Gastrocnemius medialis (tissue), 4 donors: ENCODE results near the gene TPRKB. TPM values are rescaled to one million over a fixed set of nuclear protein-coding genes. Genes with fewer than 3 reads are reported as not detected.
"Not testable (repeated sequence)": the region's sequence is repeated elsewhere in the genome, so short reads cannot be mapped to it uniquely, and the experiment has no call there.

ENCODE experiments used
- ATAC-seq, 2 donors: fragments of 150-250 bp; one replicate each; pipeline ENCODE4 v1.9.1; 2016
- DNase-seq, 2 donors: peaks; one replicate each; pipeline ENCODE4 v3.0.0-alpha.2; 2019
- H3K27ac ChIP-seq, 4 donors: fragments of 200-600 bp; sonication (generic); 1 replicate in 1 of 4; 2 replicates in 3 of 4; pipeline ENCODE4 v1.5.1; 2016 to 2018; ENCODE audit warnings: mild to moderate bottlenecking in 2 of 4, moderate library complexity in 1 of 4
- H3K27me3 ChIP-seq, 3 donors: fragments of 200-600 bp; sonication (generic) in 2 of 3; 1 replicate in 1 of 3; 2 replicates in 2 of 3; pipeline versions ENCODE4 v1.5.1 to v1.6.0; 2016 to 2019; ENCODE audit warnings: mild to moderate bottlenecking in 1 of 3, moderate library complexity in 1 of 3
- H3K36me3 ChIP-seq, 2 donors: fragments of 200-600 bp; sonication (generic) in 1 of 2; one replicate each; pipeline ENCODE4 v1.5.1; 2017 to 2018
- H3K4me1 ChIP-seq, 2 donors: fragments of 200-600 bp; sonication (generic) in 1 of 2; one replicate each; pipeline ENCODE4 v1.5.1; 2016 to 2017; ENCODE audit warnings: mild to moderate bottlenecking in 2 of 2
- H3K4me3 ChIP-seq, 4 donors: fragments of 200-600 bp; sonication (generic) in 3 of 4; 1 replicate in 1 of 4; 2 replicates in 3 of 4; pipeline ENCODE4 v1.5.1; 2016 to 2019; ENCODE audit warnings: mild to moderate bottlenecking in 2 of 4
- H3K9me3 ChIP-seq, 3 donors: fragments of 200-600 bp; sonication (generic) in 2 of 3; 1 replicate in 1 of 3; 2 replicates in 2 of 3; pipeline ENCODE4 v1.5.1; 2016 to 2019
- CTCF ChIP-seq, 5 experiments: fragments of 450-650 bp in 3 of 5; fragments of 200-600 bp in 2 of 5; sonication (generic) in 2 of 5; IDR thresholded peaks in 4 of 5; conservative IDR thresholded peaks in 1 of 5; 1 replicate in 4 of 5; 2 replicates in 1 of 5; pipeline ENCODE4 v1.5.1; 2016 to 2019; ENCODE audit warnings: antibody characterized with exemption in 5 of 5, mild to moderate bottlenecking in 3 of 5, moderate library complexity in 3 of 5
- POLR2A ChIP-seq, 2 donors: fragments of 450-650 bp; IDR thresholded peaks; one replicate each; pipeline ENCODE4 v1.6.1; 2017; ENCODE audit warnings: antibody characterized with exemption in 2 of 2, mild to moderate bottlenecking in 2 of 2, moderate library complexity in 2 of 2
- in situ Hi-C, 4 donors: fragments of 200-750 bp; cut with MboI; loops; one replicate each; pipeline versions ENCODE4 v1.15.0 to v1.8.0; 2017; ENCODE audit warnings: low sequenced_read_pairs in 4 of 4
- intact Hi-C: fragments of 100-400 bp; cut with DNase I; formaldehyde crosslinking; loops from one replicate; pipeline ENCODE4 v1.15.1; 2023; ENCODE audit warnings: low total_unique reads
- total RNA-seq, 4 donors: library from RNA; depleted of rRNA; stranded (reverse); fragments of >200 nt; gene quantifications; one replicate each; pipeline versions ENCODE4 v1.1.0 to v1.2.3, GENCODE V29; 2016

Gene TPRKB
- total RNA-seq, 4 donors from 2014 or later, result 49.4 to 90.1 (median 55.9) TPM

GRCh38 chr2:73701968-73702665 is 35.0 kb downstream of the TPRKB start:
- no peak for ATAC-seq
- no peaks in the 10 kb centered on the region for H3K9me3 ChIP-seq
- H3K4me3 ChIP-seq, result no peak overlapping the region
- in situ Hi-C loops (no loop called here), intact Hi-C loops (no loop called here)
- DNase-seq, result no peak
- no peaks in the 10 kb centered on the region for H3K36me3 ChIP-seq
- TF ChIP-seq POLR2A (IDR thresholded peaks at IDR 0.05), result no peak
- TF ChIP-seq CTCF (IDR thresholded peaks at IDR 0.05 in 4 of 5, conservative IDR thresholded peaks at IDR 0.05 in 1 of 5), result no peak
- H3K27me3 ChIP-seq, result no peaks in the 10 kb centered on the region
- H3K27ac ChIP-seq, result no peak overlapping the region
- no peaks in the 10 kb centered on the region for H3K4me1 ChIP-seq

GRCh38 chr2:73701448-73701765 is 35.7 kb downstream of the TPRKB start:
- DNase-seq, H3K27me3 ChIP-seq, H3K27ac ChIP-seq, H3K9me3 ChIP-seq, H3K4me3 ChIP-seq, in situ Hi-C loops, H3K36me3 ChIP-seq, H3K4me1 ChIP-seq, ATAC-seq, intact Hi-C loops: not testable (repeated sequence)

- no peak for DNase-seq
- Histone ChIP-seq H3K4me3 (no peak overlapping the region), H3K27ac (no peak overlapping the region), H3K36me3 (no peaks in the 10 kb centered on the region), H3K9me3 (no peaks in the 10 kb centered on the region), H3K27me3 (no peaks in the 10 kb centered on the region), H3K4me1 (no peaks in the 10 kb centered on the region)
- in situ Hi-C loops, result no loop called here
- no peak for TF ChIP-seq CTCF (IDR thresholded peaks at IDR 0.05 in 4 of 5, conservative IDR thresholded peaks at IDR 0.05 in 1 of 5)
- intact Hi-C loops, result no loop called here
- ATAC-seq, result no peak
Observed at GRCh38 chr2:73700661-73701447, 36.3 kb downstream of the TPRKB start.

GRCh38 chr2:73700131-73700611 is 37.0 kb downstream of the TPRKB start:
- Histone ChIP-seq H3K9me3 (no peaks in the 10 kb centered on the region), H3K27ac (no peak overlapping the region), H3K27me3 (no peaks in the 10 kb centered on the region), H3K4me1 (no peaks in the 10 kb centered on the region), H3K4me3 (no peak overlapping the region), H3K36me3 (no peaks in the 10 kb centered on the region)
- intact Hi-C loops (no loop called here), in situ Hi-C loops (no loop called here)
- TF ChIP-seq CTCF (IDR thresholded peaks at IDR 0.05 in 4 of 5, conservative IDR thresholded peaks at IDR 0.05 in 1 of 5) (no peak), POLR2A (IDR thresholded peaks at IDR 0.05) (no peak)
- ATAC-seq (no peak), DNase-seq (no peak)

- DNase-seq, result no peak
- H3K4me1 ChIP-seq, result no peaks in the 10 kb centered on the region
- in situ Hi-C loops, result loop anchor here in 3 of 4 donors (10.0 to 25.0 kb wide), 2 partner anchors 85 to 88 kb away; partner anchors contain the start of genes C2orf78 (in 2 of the 3) and DUSP11 (in 2 of the 3)
- H3K27me3 ChIP-seq, result no peaks in the 10 kb centered on the region
- no peak for ATAC-seq
- TF ChIP-seq POLR2A (IDR thresholded peaks at IDR 0.05) (no peak), CTCF (IDR thresholded peaks at IDR 0.05 in 4 of 5, conservative IDR thresholded peaks at IDR 0.05 in 1 of 5) (no peak)
- H3K9me3 ChIP-seq, result no peaks in the 10 kb centered on the region
- no peak overlapping the region for H3K27ac ChIP-seq
- H3K36me3 ChIP-seq, result no peaks in the 10 kb centered on the region
- intact Hi-C loops, result loop anchor here (10.0 kb wide), 1 partner anchor 75 kb away; no protein-coding TSS in a partner anchor
- H3K4me3 ChIP-seq, result no peak overlapping the region
Observed at GRCh38 chr2:73699437-73699836, 37.7 kb downstream of the TPRKB start.
